Neural progenitor cell (in vitro differentiated cells): ENCODE measurements around the gene C1GALT1. TPM values are rescaled to one million over a fixed set of nuclear protein-coding genes. Genes with fewer than 3 reads are reported as not detected.

ENCODE experiments used
- DNase-seq: peaks from one replicate; pipeline ENCODE4 v3.0.0-alpha.2; 2016; ENCODE audit warnings: low spot score
- H2AFZ ChIP-seq: fragments of 200-600 bp; sonication (generic); replicated peaks from 2 replicates; pipeline ENCODE4 v1.6.1; 2016; ENCODE audit warnings: antibody characterized with exemption
- H3F3A ChIP-seq: fragments of 200-600 bp; sonication (generic); 2 replicates; pipeline ENCODE4 v1.6.1; 2016; ENCODE audit warnings: antibody characterized with exemption, low read depth
- H3K27ac ChIP-seq: fragments of 200-600 bp; sonication (generic); 2 replicates; pipeline ENCODE4 v1.5.1; 2016; ENCODE audit warnings: mild to moderate bottlenecking
- H3K27me3 ChIP-seq: fragments of 200-600 bp; sonication (generic); 2 replicates; pipeline ENCODE4 v1.6.1; 2016; ENCODE audit warnings: mild to moderate bottlenecking, moderate library complexity
- H3K36me3 ChIP-seq: fragments of 200-600 bp; sonication (generic); 2 replicates; pipeline ENCODE4 v1.5.1; 2016
- H3K4me1 ChIP-seq: fragments of 200-600 bp; sonication (generic); 2 replicates; pipeline ENCODE4 v1.6.1; 2016; ENCODE audit warnings: mixed run types
- H3K4me2 ChIP-seq: fragments of 200-600 bp; sonication (generic); 2 replicates; pipeline ENCODE4 v1.6.1; 2016
- H3K4me3 ChIP-seq: fragments of 200-600 bp; sonication (generic); 2 replicates; pipeline ENCODE4 v1.5.1; 2016
- H3K79me2 ChIP-seq: fragments of 200-600 bp; sonication (generic); 2 replicates; pipeline ENCODE4 v1.6.1; 2016; ENCODE audit warnings: low read depth
- H3K9ac ChIP-seq: fragments of 200-600 bp; sonication (generic); 2 replicates; pipeline ENCODE4 v1.6.1; 2016
- H3K9me3 ChIP-seq: fragments of 200-600 bp; sonication (generic); 2 replicates; pipeline ENCODE4 v1.5.1; 2016; ENCODE audit warnings: low read depth
- H4K20me1 ChIP-seq: fragments of 200-600 bp; sonication (generic); 2 replicates; pipeline ENCODE4 v1.6.1; 2016; ENCODE audit warnings: low read depth
- H3K27ac Mint-ChIP-seq: 3 replicates; pipeline ENCODE4 v1.8.0; 2021; ENCODE audit warnings: mixed read lengths
- H3K27me3 Mint-ChIP-seq: 2 replicates; pipeline ENCODE4 v1.8.0; 2022; ENCODE audit warnings: low read depth, mild to moderate bottlenecking, inconsistent platforms, moderate library complexity, mixed read lengths; ENCODE audit not compliant: insufficient read depth
- H3K36me3 Mint-ChIP-seq: 3 replicates; pipeline ENCODE4 v1.8.0; 2021; ENCODE audit warnings: mixed read lengths
- H3K4me1 Mint-ChIP-seq: 3 replicates; pipeline ENCODE4 v1.8.0; 2021; ENCODE audit warnings: mixed read lengths
- H3K4me3 Mint-ChIP-seq: 3 replicates; pipeline ENCODE4 v1.8.0; 2021; ENCODE audit warnings: mild to moderate bottlenecking, moderate library complexity, mixed read lengths
- H3K9me3 Mint-ChIP-seq: 3 replicates; pipeline ENCODE4 v1.8.0; 2020; ENCODE audit warnings: mixed read lengths
- EZH2 ChIP-seq: fragments of 200-600 bp; sonication (generic); IDR thresholded peaks from 2 replicates; pipeline ENCODE4 v1.6.1; 2017; ENCODE audit warnings: antibody characterized with exemption, mild to moderate bottlenecking, moderate library complexity
- EZH2phosphoT487 ChIP-seq: fragments of 200-600 bp; sonication (generic); IDR thresholded peaks from 2 replicates; pipeline ENCODE4 v1.6.1; 2017; ENCODE audit warnings: antibody characterized with exemption
- total RNA-seq: library from RNA; depleted of rRNA; stranded (reverse); fragments of >200 nt; gene quantifications from 2 replicates; pipeline ENCODE4 v1.2.3, GENCODE V29; 2015; ENCODE audit warnings: low replicate concordance
- TF ChIP-seq, protein P1 (sequence below): fragments of 200-600 bp; sonication (generic); IDR thresholded peaks from 2 replicates; pipeline ENCODE4 v1.5.1; 2017; ENCODE audit warnings: antibody characterized with exemption, mild to moderate bottlenecking

The C1GALT1 gene
- total RNA-seq, 1 donor from 2014 or later: 59.2 TPM

DNA sequence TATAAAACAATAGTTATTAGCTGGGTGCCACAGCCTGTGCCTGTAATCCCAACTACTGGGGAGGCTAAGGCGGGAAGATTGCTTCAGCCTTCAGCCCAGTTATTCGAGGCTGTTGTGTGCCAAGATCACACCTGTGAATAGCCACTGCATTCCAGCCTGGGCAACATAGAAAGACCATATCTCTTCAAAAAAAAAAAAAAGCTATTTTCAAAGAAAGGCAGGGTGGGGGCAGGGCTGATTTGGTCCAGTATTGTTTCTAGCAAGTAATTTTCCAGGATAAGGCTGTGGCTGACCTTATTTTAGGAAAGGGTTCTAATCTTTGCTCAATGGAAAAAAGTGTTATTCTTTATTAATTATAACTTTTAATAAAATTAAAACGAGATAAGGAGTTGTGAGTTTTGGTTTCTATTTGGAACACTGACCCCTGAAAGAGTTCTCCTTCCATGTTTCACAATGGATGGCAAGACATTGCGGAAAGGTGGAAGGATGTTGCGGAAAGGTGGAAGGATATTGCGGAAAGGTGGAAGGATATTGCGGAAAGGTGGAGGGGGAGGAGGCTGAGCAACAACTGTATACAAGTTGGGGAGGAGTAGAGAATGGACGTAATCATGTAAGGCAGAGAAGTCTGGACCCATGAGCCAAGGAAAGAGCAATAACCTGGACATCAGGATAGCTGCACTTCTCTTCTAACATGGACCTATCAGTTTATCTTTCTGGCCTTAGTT, 1.5 kb upstream of the C1GALT1 start:
- H3K4me1 Mint-ChIP-seq: peaks cover 27% of the 10 kb centered on the region
- no peaks in the 10 kb centered on the region for H3K36me3 ChIP-seq
- H3K4me2 ChIP-seq: peak overlapping the region; percentile 97
- H3K4me3 ChIP-seq: peak overlapping the region; percentile 91
- peaks cover 46% of the 10 kb centered on the region for H3K4me1 ChIP-seq
- TF ChIP-seq, protein P1, sequence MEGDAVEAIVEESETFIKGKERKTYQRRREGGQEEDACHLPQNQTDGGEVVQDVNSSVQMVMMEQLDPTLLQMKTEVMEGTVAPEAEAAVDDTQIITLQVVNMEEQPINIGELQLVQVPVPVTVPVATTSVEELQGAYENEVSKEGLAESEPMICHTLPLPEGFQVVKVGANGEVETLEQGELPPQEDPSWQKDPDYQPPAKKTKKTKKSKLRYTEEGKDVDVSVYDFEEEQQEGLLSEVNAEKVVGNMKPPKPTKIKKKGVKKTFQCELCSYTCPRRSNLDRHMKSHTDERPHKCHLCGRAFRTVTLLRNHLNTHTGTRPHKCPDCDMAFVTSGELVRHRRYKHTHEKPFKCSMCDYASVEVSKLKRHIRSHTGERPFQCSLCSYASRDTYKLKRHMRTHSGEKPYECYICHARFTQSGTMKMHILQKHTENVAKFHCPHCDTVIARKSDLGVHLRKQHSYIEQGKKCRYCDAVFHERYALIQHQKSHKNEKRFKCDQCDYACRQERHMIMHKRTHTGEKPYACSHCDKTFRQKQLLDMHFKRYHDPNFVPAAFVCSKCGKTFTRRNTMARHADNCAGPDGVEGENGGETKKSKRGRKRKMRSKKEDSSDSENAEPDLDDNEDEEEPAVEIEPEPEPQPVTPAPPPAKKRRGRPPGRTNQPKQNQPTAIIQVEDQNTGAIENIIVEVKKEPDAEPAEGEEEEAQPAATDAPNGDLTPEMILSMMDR: no peak
- TF ChIP-seq EZH2: no peak
- TF ChIP-seq EZH2phosphoT487: no peak
- peaks cover 35% of the 10 kb centered on the region for H3F3A ChIP-seq
- H3K27me3 ChIP-seq: no peaks in the 10 kb centered on the region
- H3K36me3 Mint-ChIP-seq: no peaks in the 10 kb centered on the region
- H3K27me3 Mint-ChIP-seq: no peaks in the 10 kb centered on the region
- no peak for DNase-seq
- no peaks in the 10 kb centered on the region for H3K9me3 Mint-ChIP-seq
- no peaks in the 10 kb centered on the region for H4K20me1 ChIP-seq
- H3K27ac ChIP-seq: no peak overlapping the region
- H3K9me3 ChIP-seq: no peaks in the 10 kb centered on the region
- H3K4me3 Mint-ChIP-seq: peak overlapping the region; percentile 90
- no peak overlapping the region for H2AFZ ChIP-seq
- H3K9ac ChIP-seq: no peak overlapping the region
- H3K27ac Mint-ChIP-seq: no peak overlapping the region
- peaks cover 29% of the 10 kb centered on the region for H3K79me2 ChIP-seq

DNA sequence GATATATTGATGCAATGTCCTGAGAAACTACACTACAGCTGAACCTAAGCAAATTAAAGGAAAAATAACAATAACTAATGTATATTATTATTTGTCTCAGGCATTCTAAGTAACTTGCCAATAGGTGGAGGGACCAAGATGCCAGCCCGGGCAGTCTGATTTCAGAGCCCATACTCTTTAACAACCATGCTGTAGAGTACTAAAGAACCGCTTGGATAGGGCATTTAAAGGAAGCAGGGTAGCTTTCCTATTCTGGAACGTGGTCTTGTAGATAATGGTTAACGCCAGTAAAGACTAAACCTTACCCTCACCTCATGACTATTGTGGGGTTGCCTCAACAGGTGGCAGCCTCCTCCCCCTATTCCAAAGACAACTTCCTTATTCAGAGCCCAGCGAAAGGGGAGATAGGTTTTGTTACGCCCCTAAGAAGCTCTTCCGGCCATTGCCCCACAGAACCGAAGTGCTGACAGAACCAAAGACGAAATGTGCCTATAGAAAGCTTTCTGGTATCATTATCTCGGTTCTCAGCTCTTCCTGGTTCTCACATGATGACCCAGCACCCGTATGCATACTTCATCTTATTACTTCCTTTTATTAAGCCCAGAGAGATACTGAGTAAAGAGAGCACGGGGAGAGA, 707 bp upstream of the C1GALT1 start:
- TF ChIP-seq EZH2 (no peak), EZH2phosphoT487 (no peak)
- TF ChIP-seq, protein P1: no peak
- Histone ChIP-seq H3K79me2 (peaks cover 37% of the 10 kb centered on the region), H3K36me3 (no peaks in the 10 kb centered on the region), H3K9ac (peak overlapping the region; percentile 44), H3K4me2 (peak overlapping the region; percentile 97), H3K4me1 (peaks cover 38% of the 10 kb centered on the region), H3K27ac (peak overlapping the region; percentile 71), H2AFZ (peak overlapping the region; percentile 83), H4K20me1 (no peaks in the 10 kb centered on the region), H3K27me3 (no peaks in the 10 kb centered on the region), H3K4me3 (peak overlapping the region; percentile 91), H3K9me3 (no peaks in the 10 kb centered on the region), H3F3A (peaks cover 27% of the 10 kb centered on the region)
- H3K36me3 Mint-ChIP-seq: peaks cover 2% of the 10 kb centered on the region
- no peaks in the 10 kb centered on the region for H3K27me3 Mint-ChIP-seq
- H3K4me1 Mint-ChIP-seq: peaks cover 21% of the 10 kb centered on the region
- no peaks in the 10 kb centered on the region for H3K9me3 Mint-ChIP-seq
- peak; percentile 49 for DNase-seq
- peak overlapping the region; percentile 92 for H3K27ac Mint-ChIP-seq
- peak overlapping the region; percentile 90 for H3K4me3 Mint-ChIP-seq

DNA sequence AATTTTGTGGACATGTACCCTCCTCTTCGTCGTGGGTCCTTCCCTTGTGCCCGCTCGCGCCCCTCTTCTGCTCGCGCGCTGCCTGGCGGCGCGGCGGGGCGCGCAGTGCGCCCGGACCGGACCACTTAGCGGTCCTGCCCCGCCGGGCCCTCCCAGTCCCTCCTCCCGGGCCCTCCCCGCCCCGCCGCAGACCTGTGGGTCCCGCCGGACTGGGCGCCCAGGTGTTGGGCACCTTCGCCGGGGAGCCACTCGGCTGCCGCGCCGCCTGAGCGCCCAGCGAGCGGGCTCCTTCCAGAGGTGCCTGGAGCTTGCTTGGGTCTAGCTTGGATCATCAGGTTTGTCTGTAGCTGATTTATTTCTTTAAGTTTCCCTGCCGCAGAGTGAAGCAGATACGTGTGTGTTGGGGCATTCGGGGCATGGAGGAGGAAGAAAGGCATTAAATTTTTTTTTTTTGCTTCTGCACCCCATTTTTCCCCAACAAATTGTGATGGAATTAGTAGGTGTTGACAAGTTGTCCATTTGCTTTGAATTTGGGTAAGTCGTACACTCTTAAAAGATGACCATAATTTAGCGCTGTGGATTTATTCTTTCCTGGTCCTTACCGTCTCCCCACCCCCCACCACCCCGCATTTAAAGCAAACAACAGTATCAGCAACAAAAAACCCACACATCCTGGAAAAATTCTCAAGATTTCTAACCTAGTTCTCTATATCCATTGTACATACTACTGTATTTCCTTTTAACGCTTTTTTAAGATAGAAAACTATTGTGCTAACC, 905 bp downstream of the C1GALT1 start:
- Mint-ChIP-seq H3K27me3 (no peaks in the 10 kb centered on the region), H3K4me3 (peak overlapping the region; percentile 95), H3K36me3 (peaks cover 2% of the 10 kb centered on the region), H3K27ac (peak overlapping the region; percentile 62), H3K9me3 (no peaks in the 10 kb centered on the region), H3K4me1 (peaks cover 15% of the 10 kb centered on the region)
- peaks cover 52% of the 10 kb centered on the region for H3K79me2 ChIP-seq
- H3K4me2 ChIP-seq: peak overlapping the region; percentile 95
- no peaks in the 10 kb centered on the region for H4K20me1 ChIP-seq
- no peaks in the 10 kb centered on the region for H3K36me3 ChIP-seq
- H3K27ac ChIP-seq: peak overlapping the region; percentile 76
- H3F3A ChIP-seq: peaks cover 26% of the 10 kb centered on the region
- peak overlapping the region; percentile 87 for H2AFZ ChIP-seq
- H3K4me3 ChIP-seq: peak overlapping the region; percentile 91
- no peaks in the 10 kb centered on the region for H3K27me3 ChIP-seq
- no peaks in the 10 kb centered on the region for H3K9me3 ChIP-seq
- H3K9ac ChIP-seq: peak overlapping the region; percentile 59
- peak; percentile 59 for DNase-seq
- TF ChIP-seq, protein P1: no peak
- TF ChIP-seq EZH2phosphoT487 (no peak), EZH2 (no peak)
- H3K4me1 ChIP-seq: peaks cover 29% of the 10 kb centered on the region
